B cell (primary cell): ENCODE measurements around the gene MSI1. TPM values are rescaled to one million over a fixed set of nuclear protein-coding genes. Genes with fewer than 3 reads are reported as not detected.

Source experiments
- ATAC-seq: fragments of 200-7000 bp; cut with Tn5 transposase; one replicate; pipeline ENCODE4 v1.10.0; 2021; ENCODE audit warnings: low read depth, mild to moderate bottlenecking, moderate number of reproducible peaks, moderate library complexity
- CTCF ChIA-PET: fragments of 350-600 bp; sonication (Branson Sonifier 250); formaldehyde crosslinking; loops from one replicate; lab custom pipeline; 2021; ENCODE audit warnings: antibody characterized with exemption, inconsistent platforms; lab: Charles Lee
- POLR2A ChIA-PET: fragments of 350-600 bp; sonication (Branson Sonifier 250); formaldehyde crosslinking; loops from one replicate; lab custom pipeline; 2021; ENCODE audit warnings: antibody characterized with exemption; lab: Charles Lee
- DNase-seq: peaks from one replicate; pipeline ENCODE4 v3.0.0; 2013
- H2AFZ ChIP-seq: 2 replicates; pipeline ENCODE4 v1.6.1; 2012; ENCODE audit warnings: mild to moderate bottlenecking, low read depth, low read length; ENCODE audit not compliant: insufficient read depth, poor library complexity, severe bottlenecking
- H3K27ac ChIP-seq, 2 donors: 1 replicate in 1 of 2; 2 replicates in 1 of 2; pipeline ENCODE4 v1.5.1; 2012 to 2013; ENCODE audit warnings: low read length in 2 of 2, mild to moderate bottlenecking in 2 of 2, moderate library complexity in 1 of 2
- H3K27me3 ChIP-seq, 4 experiments: fragments of 200-600 bp in 1 of 4; sonication (generic) in 1 of 4; replicated peaks in 1 of 4; 1 replicate in 2 of 4; 2 replicates in 2 of 4; pipeline versions ENCODE4 v1.6.1 to v1.7.0; 2013 to 2016; ENCODE audit warnings: low read length in 3 of 4, mild to moderate bottlenecking in 2 of 4, mixed read lengths in 1 of 4, moderate library complexity in 1 of 4; ENCODE audit not compliant: insufficient read depth in 4 of 4, control insufficient read depth in 3 of 4; ENCODE audit errors: control extremely low read depth in 1 of 4
- H3K36me3 ChIP-seq, 2 experiments: replicated peaks in 1 of 2; 1 replicate in 1 of 2; 2 replicates in 1 of 2; pipeline versions ENCODE4 v1.6.1 to v1.7.1; 2013; ENCODE audit warnings: low read length in 1 of 2; ENCODE audit not compliant: insufficient read depth in 2 of 2, control insufficient read depth in 1 of 2; ENCODE audit errors: control extremely low read depth in 1 of 2, extremely low read depth in 1 of 2
- H3K4me1 ChIP-seq, 2 donors: fragments of 200-600 bp in 1 of 2; sonication (generic) in 1 of 2; 1 replicate in 1 of 2; 2 replicates in 1 of 2; pipeline versions ENCODE4 v1.5.1 to v1.6.1; 2013 to 2017; ENCODE audit warnings: low read length in 2 of 2; ENCODE audit not compliant: control insufficient read depth in 2 of 2, insufficient read depth in 2 of 2
- H3K4me2 ChIP-seq: replicated peaks from 2 replicates; pipeline ENCODE3; 2012; ENCODE audit warnings: mild to moderate bottlenecking, low read depth, low read length; ENCODE audit not compliant: poor library complexity, severe bottlenecking
- H3K4me3 ChIP-seq, 5 experiments: fragments of 200-600 bp in 1 of 5; sonication (generic) in 1 of 5; 1 replicate in 3 of 5; 2 replicates in 2 of 5; pipeline versions ENCODE4 v1.5.1 to v1.7.0; 2011 to 2016; ENCODE audit warnings: low read length in 4 of 5, mild to moderate bottlenecking in 4 of 5, low read depth in 2 of 5, control low read depth in 1 of 5, moderate library complexity in 1 of 5; ENCODE audit not compliant: insufficient read depth in 1 of 5; ENCODE audit errors: control extremely low read depth in 1 of 5, extremely low read depth in 1 of 5
- H3K79me2 ChIP-seq: fragments of 200-600 bp; sonication (generic); one replicate; pipeline ENCODE4 v1.6.0; 2016; ENCODE audit warnings: low read length; ENCODE audit not compliant: control insufficient read depth, insufficient read depth
- H3K9ac ChIP-seq: fragments of 200-600 bp; sonication (generic); 2 replicates; pipeline ENCODE4 v1.6.1; 2017; ENCODE audit warnings: mild to moderate bottlenecking, low read length, moderate library complexity
- H3K9me3 ChIP-seq, 3 donors: one replicate each; pipeline versions ENCODE4 v1.6.1 to v1.7.1; 2013; ENCODE audit warnings: low read length in 2 of 3; ENCODE audit not compliant: control insufficient read depth in 2 of 3, insufficient read depth in 1 of 3; ENCODE audit errors: control extremely low read depth in 1 of 3
- H4K20me1 ChIP-seq: 2 replicates; pipeline ENCODE4 v1.6.0; 2012; ENCODE audit warnings: mild to moderate bottlenecking, low read length; ENCODE audit not compliant: insufficient read depth, control insufficient read depth, poor library complexity, severe bottlenecking
- H3K27ac Mint-ChIP-seq: one replicate; pipeline ENCODE4 v1.8.0; 2021; ENCODE audit warnings: mixed read lengths
- H3K27me3 Mint-ChIP-seq: one replicate; pipeline ENCODE4 v1.8.0; 2021; ENCODE audit warnings: mixed read lengths
- H3K4me1 Mint-ChIP-seq: one replicate; pipeline ENCODE4 v1.8.0; 2021; ENCODE audit warnings: mixed read lengths
- H3K4me3 Mint-ChIP-seq: one replicate; pipeline ENCODE4 v1.8.0; 2021; ENCODE audit warnings: mixed read lengths
- H3K9me3 Mint-ChIP-seq: one replicate; pipeline ENCODE4 v1.8.0; 2022; ENCODE audit warnings: mixed read lengths; ENCODE audit not compliant: insufficient read depth
- EZH2 ChIP-seq: IDR thresholded peaks from 2 replicates; pipeline ENCODE4 v1.6.1; 2012; ENCODE audit warnings: borderline replicate concordance, low read depth, mild to moderate bottlenecking, moderate library complexity, low read length; ENCODE audit not compliant: insufficient read depth, poor library complexity, severe bottlenecking
- WGBS: methylation state at CpG from one replicate; pipeline ENCODE4 v1.1.5; 2013; ENCODE audit warnings: missing lambda C conversion rate; ENCODE audit not compliant: insufficient coverage; 5-methylcytosine and 5-hydroxymethylcytosine counted together
- intact Hi-C: fragments of 100-400 bp; cut with micrococcal nuclease; formaldehyde crosslinking; loops from one replicate; pipeline ENCODE4 v1.10.0; 2022
- polyA plus RNA-seq: library from polyadenylated mRNA; depleted of rRNA; stranded (reverse); fragments of >200 nt; gene quantifications from 2 replicates; pipeline ENCODE4 v1.2.3, GENCODE V29; 2012
- total RNA-seq, 2 donors: library from RNA; stranded (reverse); fragments of 120-200 nt in 1 of 2; gene quantifications; 1 replicate in 1 of 2; 2 replicates in 1 of 2; pipeline versions ENCODE4 v1.2.3 to v1.2.4, GENCODE V29; 2013 to 2022
- TF ChIP-seq, protein P1 (sequence below): fragments of 200-600 bp; IDR thresholded peaks from one replicate; pipeline ENCODE4 v1.8.0; 2022; ENCODE audit warnings: antibody characterized with exemption, mild to moderate bottlenecking

MSI1 gene
- total and polyA plus RNA-seq, 2 donors (not counting 1 experiment from before 2014, with no cell fraction given), result not detected

DNA sequence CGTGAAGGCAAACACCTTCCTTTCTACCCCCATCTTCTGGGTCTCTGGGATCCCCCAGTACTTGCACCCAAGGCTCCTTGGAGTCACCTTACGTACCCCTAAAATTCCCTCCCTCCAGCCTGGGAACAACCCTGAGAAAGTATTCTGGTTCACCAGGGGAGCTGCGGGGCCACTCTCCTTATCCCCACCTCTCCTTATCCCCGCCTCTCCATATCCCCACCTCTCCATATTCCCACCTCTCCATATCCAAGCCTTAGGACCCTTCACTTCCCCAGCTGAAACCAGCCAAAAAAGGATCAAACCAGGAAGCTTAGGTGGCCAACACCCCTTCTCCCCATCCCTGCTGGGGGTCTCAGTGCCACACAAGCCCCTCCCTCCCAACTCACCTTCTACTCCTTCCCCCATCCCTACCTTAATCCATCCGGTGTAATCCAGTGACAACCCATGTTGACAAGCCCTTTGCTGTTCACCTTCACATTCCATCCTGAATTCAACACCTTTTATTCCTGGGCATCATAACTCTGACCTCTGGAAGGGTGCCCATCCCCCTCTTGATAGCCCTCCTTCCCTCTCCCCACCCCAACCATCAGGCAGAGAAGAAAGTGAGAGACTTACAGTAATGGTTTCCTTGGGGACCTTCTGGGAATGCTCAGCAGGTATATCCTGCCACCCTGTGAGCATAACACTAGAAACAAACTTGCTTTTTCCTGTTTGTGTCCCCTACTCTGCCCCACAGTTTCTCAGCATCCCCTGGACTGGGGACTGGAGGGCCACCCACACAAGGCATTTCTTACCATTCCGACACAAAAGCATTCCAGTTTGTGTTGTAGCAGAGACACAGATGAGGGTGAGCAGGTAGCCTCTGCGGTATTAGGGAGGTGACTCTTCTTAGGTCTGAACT lies 1.6 kb upstream of the MSI1 start:
- H3K9me3 Mint-ChIP-seq, result no peaks in the 10 kb centered on the region
- CTCF ChIA-PET, result no interaction called here
- H3K4me1 Mint-ChIP-seq, result peaks cover 17% of the 10 kb centered on the region
- ATAC-seq, result no peak
- no peak overlapping the region for H3K27ac Mint-ChIP-seq
- TF ChIP-seq, protein P1, sequence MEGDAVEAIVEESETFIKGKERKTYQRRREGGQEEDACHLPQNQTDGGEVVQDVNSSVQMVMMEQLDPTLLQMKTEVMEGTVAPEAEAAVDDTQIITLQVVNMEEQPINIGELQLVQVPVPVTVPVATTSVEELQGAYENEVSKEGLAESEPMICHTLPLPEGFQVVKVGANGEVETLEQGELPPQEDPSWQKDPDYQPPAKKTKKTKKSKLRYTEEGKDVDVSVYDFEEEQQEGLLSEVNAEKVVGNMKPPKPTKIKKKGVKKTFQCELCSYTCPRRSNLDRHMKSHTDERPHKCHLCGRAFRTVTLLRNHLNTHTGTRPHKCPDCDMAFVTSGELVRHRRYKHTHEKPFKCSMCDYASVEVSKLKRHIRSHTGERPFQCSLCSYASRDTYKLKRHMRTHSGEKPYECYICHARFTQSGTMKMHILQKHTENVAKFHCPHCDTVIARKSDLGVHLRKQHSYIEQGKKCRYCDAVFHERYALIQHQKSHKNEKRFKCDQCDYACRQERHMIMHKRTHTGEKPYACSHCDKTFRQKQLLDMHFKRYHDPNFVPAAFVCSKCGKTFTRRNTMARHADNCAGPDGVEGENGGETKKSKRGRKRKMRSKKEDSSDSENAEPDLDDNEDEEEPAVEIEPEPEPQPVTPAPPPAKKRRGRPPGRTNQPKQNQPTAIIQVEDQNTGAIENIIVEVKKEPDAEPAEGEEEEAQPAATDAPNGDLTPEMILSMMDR, result no peak
- TF ChIP-seq EZH2, result no peak
- Histone ChIP-seq H3K4me1 (peaks cover 8 to 22% of the 10 kb centered on the region in 2 donors), H3K79me2 (no peaks in the 10 kb centered on the region), H3K27ac (no peak overlapping the region), H3K4me3 (no peak overlapping the region), H2AFZ (no peak overlapping the region), H3K9ac (no peak overlapping the region), H4K20me1 (no peaks in the 10 kb centered on the region), H3K9me3 (no peaks in the 10 kb centered on the region), H3K4me2 (no peak overlapping the region), H3K27me3 (peaks cover 0 to 68% (median 44%) of the 10 kb centered on the region in 4 experiments), H3K36me3 (no peaks in the 10 kb centered on the region)
- intact Hi-C loops, result no loop called here
- peaks cover 77% of the 10 kb centered on the region for H3K27me3 Mint-ChIP-seq
- POLR2A ChIA-PET, result no interaction called here
- 35% methylated on average over 6 of the region's 7 CpGs for WGBS
- DNase-seq, result no peak
- peak overlapping the region; percentile 81 for H3K4me3 Mint-ChIP-seq
